Stimulated activated naive CD4-positive, alpha-beta T cell (primary cell): ENCODE results near the gene MAGI1.

Experiments
- DNase-seq, 6 experiments: peaks; one replicate each; lab custom pipeline; 2025; lab: John Stamatoyannopoulos, UW

Gene MAGI1

GRCh38 chr3:65944252-65944651 lies 94.5 kb downstream of the MAGI1 start:
- no peak for DNase-seq

DNA sequence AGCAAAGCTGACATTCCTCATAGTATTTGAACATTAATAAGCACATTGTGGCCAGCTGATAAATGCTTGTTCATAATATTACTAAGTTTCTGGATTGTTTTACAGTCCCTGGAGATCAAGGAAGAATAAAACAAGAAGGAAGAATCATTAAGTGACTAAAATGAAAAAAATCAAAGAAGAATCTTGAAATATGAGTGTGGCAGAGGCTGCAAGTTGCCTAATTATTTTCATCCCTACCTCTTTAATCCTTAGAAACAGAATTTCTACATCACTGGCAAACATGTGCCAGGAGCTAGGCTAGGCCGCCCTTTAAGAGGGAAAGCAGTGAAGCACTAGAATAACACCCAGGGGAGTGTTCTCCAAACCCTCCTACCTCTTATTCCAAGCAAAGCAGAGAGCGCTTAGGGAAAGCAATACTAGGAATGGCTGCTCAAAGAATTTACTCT lies 98.9 kb downstream of the MAGI1 start:
- DNase-seq = no peak

- no peak for DNase-seq
Measured at GRCh38 chr3:65939184-65939583, 99.5 kb downstream of the MAGI1 start.

- DNase-seq = no peak
Measured at GRCh38 chr3:65938676-65939075, 100.0 kb downstream of the MAGI1 start.

GRCh38 chr3:65938147-65938546 lies 100.6 kb downstream of the MAGI1 start:
- DNase-seq = no peak

DNA sequence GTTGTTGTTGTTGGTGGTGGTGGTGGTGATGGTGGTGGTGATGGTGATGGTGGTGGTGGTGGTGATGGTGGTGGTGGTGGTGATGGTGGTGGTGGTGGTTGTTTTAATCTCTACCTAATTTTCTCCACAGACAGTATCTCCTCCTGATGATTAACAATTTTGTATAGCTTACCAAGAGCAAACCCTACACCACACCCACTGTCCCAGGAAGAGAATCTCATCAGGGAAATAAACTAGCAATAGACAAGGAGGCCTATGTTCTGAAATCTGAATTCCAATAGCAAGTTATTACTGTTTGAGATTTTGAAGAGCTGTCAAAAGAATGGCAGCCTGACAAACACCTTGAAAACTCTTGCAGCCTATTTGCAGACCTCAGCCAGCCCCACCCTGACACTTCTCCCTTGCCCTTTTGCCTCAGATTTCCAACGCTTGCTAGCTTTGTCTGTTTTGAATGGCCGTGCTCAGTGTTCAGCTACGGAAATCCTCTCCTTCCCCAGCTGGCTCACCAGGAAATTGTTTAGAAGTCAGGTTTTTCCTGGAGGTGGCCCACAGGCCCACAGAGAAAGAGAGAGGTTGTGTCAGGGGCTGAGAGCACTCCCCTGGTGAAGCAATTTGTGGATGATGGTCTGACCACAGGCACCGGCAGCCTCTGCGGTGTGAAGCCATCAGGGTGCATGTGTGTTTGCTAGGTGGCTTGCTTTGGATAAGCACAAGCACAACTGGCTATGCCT lies 101.6 kb downstream of the MAGI1 start:
- DNase-seq = no peak

DNA sequence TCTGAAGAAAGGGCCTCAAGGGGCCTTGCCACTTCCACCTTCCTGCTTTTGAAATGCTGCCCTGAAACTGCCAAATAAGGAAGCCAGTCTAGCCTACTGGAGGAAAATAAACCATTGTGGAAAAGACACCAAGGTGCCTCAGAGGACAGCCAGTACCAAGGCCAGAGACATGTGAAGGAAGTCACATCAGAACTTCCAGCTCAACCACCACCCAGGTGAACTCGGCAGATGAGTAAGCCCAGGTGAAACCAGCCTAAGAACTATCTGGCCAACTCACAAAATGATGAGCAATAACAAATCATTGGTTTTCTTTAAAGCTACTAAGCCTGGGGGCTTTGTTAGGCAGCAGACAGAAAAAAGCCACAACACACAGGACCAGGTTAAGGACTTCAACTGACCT lies 103.0 kb downstream of the MAGI1 start:
- DNase-seq = no peak

GRCh38 chr3:65930648-65931047 lies 108.1 kb downstream of the MAGI1 start:
- DNase-seq = no peak

DNA sequence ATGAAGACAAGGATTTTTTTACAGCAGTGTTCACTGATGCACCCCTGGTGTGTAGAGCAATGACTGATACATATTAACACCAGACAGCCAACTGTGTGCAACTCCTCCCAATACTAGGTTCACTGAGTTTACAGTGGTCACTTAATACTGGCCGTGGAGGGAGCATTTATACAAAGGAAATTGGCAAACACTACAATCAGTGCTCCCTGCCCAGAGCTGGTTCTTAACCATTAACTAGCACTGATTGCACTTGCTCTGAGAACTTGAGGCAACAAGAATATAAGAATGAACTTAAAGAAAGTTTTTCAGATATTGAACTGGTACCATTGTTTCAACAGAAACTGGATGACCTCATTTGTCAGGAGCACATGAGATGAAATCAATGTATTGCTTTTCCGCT lies 110.6 kb downstream of the MAGI1 start:
- DNase-seq = no peak

GRCh38 chr3:65927576-65927975 lies 111.1 kb downstream of the MAGI1 start:
- no peak for DNase-seq

GRCh38 chr3:65925254-65925954 lies 113.3 kb downstream of the MAGI1 start:
- DNase-seq = no peak

DNA sequence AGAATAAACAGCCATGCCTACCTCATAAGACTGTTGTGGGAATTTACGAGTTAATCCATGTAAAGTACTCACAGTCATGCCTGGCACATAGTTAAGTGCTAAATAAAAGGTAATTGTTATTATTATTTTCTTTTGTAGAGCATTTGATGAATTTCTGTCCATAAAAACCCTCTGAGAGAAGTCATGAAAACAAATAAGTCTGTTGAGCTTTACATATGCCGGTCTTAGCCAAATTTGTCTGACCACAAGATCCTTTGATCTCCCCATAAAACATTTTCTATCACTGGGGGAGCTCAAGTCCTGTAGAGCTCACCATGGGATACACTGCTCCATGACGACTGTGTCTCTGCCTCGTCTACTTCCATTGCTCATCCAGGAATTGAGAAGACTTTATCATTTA lies 114.0 kb downstream of the MAGI1 start:
- DNase-seq = no peak

GRCh38 chr3:65922441-65922840 lies 116.3 kb downstream of the MAGI1 start:
- no peak for DNase-seq

DNA sequence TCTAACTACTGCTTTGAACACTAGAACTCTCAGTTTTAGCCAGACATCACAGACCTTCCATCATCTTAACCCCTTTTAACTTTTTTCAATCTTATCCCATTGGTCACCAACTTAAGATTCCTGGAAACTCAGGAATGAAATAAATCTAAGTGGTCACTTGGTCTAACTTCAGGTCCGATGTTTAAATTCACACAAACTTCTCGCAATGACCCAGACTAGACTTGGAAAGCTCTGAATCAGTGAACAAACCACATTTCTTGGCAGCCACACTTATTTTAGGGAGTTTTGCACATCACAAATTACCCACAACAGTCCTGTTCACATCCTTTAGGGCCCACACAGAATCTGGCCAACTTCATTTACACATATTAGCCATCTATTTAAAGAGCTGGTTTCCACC lies 118.9 kb downstream of the MAGI1 start:
- DNase-seq = no peak

GRCh38 chr3:65915477-65915876 lies 123.2 kb downstream of the MAGI1 start:
- DNase-seq = no peak

DNA sequence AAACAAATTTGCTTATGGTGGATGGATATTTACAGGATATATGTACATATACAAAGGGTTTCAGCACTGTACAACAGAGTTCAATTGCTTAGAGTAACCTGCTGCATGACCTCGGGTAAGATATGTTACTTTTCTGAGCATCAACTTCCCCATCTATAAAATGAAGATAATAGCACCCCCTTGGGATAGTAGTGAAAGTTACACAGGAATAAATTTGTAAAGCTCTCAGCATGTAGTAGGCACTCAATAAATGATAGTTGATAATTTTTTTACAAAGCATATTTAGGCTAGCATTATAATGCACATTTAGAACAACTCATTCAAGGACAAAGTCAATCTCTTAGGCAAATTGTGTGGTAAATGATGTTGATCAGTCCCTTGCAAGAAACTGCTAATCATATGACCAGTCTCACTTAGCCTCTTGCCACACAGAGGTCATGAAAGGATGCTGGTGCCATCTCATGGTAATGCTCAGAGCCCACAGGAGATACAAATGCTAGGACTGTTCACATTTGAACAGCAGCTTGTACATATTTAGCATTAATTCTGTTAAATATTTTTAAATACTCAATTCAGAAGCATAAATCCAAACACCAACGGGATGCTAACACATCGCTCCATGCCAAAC lies 123.9 kb downstream of the MAGI1 start:
- DNase-seq = no peak

GRCh38 chr3:65914032-65914739 lies 124.5 kb downstream of the MAGI1 start:
- no peak for DNase-seq

GRCh38 chr3:65912647-65913046 lies 126.1 kb downstream of the MAGI1 start:
- DNase-seq = no peak

- DNase-seq = no peak
Measured at GRCh38 chr3:65908588-65908987, 130.1 kb downstream of the MAGI1 start.

- DNase-seq = no peak
Measured at GRCh38 chr3:65907232-65908130, 131.2 kb downstream of the MAGI1 start.

DNA sequence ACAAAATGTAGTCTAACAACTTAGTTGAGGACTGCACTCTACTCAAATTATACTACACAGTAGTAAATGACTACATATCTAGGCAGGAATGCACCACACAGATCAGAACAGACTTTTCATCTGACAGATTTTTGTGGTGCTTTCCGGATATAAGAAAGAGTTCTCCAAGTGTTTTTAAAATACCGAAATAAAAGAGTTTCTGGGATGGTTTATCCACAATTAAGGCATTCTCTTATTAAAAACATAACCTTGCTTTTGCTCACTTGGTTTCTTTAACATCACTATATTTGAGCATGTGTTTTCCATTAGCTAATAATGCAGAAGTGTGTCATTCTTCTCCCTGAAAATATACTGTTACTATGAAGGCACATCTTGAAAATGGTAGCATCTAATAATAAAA lies 132.9 kb downstream of the MAGI1 start:
- no peak for DNase-seq

GRCh38 chr3:65904016-65904415 lies 134.7 kb downstream of the MAGI1 start:
- no peak for DNase-seq
